GM19328 (cell line): ENCODE measurements around the gene PACS1.
"Not testable (repeated sequence)": the region's sequence is repeated elsewhere in the genome, so short reads cannot be mapped to it uniquely, and the experiment has no call there.

Source experiments
- ATAC-seq: cut with Tn5 transposase; IDR thresholded peaks from one replicate; pipeline ENCODE4 v1.9.1; 2021; ENCODE audit warnings: mild to moderate bottlenecking, moderate library complexity; ENCODE audit not compliant: unreplicated experiment

Gene PACS1

GRCh38 chr11:66266378-66267038, 196.4 kb downstream of the PACS1 start:
- ATAC-seq, result no peak

DNA sequence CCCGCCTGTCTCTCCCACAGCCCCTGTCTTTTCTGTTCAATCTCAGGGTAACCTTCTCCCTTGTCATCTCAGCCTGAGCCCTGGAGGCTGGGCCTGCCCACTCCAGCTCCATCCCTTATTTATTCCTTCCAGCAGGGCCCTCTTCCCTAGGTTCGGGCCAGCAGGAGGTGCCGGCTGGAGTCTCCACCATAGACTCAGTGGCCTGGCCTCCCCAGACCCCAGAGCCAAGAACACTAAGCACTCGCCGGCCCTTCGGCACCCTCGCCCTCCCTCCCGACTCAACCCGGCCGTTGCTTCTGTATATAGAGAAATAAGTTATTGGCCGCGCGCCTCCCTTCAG, 196.9 kb downstream of the PACS1 start:
- no peak for ATAC-seq

DNA sequence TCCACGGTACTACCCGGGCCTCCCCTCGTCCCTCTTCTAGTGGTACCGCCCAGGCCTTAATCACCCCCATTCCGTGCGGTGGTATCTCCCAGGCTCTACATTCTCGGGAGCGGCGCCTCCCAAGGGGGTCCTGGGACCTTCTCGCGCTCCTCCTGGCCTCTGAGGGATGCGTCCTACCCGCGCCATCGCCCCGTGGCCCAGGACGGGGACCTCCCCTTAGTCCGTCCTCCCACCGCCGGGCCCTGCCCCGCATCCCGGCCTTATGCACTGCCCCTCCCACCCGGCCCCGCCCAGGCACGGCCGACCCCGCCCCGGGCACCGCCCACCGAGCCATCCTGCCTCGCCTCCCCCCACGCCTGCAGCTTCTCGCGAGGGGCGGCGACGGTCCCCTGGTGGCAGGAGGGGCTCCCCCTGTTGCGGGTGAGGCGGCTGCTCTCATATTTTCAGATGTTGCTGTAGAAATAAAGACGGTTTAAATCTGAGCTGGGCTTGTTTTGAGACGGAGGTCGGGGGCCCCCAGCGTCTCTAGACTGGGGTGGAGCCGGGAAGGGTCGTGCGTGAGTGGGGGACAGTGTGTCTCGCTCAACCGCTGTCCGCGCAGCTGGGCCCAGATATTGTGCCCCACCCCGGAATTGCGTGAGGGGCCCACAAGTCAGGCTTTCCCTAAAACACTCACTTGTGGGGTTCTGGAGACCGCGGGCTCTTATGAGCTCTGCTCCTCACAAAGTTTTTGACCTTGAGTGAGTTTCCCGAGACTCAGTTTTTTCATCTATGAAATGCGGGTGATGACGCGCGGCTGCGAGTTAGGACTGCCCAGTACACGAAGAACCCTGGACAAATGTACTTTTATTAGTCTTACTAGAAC, 197.5 kb downstream of the PACS1 start:
- ATAC-seq, result peak; percentile 50

DNA sequence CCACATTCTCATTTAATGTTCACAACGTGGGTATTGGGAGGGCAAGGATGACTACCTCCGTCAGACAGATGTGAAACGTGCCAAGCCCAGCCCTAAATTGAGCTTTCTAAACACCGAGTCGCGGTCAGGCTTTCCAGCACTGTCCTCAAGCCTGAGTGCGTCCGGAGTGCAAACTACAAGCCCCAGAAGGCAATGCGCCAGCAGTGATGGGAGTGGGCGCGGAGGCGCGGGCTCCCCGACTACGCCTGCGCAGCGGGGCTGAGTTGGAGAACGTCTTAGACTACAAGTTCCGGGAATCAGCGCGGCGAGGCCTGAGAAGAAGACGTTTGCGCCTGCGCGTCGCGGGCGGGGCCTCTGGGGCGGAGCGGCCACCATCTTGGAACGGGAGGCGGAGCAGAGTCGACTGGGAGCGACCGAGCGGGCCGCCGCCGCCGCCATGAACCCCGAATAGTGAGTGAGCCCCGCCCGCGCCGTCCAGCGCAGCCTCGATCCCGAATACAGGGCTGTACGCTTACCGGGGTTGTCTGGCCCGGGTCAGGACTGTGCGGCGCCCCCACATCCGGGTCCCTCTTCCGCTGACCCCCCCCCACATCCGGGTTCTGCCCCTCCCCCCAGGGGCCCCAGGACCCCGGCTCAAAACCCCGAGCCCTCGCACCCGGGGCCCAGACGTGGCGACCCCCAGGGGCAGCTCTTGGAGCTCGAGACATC, 198.3 kb downstream of the PACS1 start, which contains the start of gene RAB1B:
TSS of gene RAB1B (plus strand) at position 396 of the 708 bp plus-strand sequence. CDS start at position 437, 41 bp downstream.
- peak; percentile 72 for ATAC-seq

DNA sequence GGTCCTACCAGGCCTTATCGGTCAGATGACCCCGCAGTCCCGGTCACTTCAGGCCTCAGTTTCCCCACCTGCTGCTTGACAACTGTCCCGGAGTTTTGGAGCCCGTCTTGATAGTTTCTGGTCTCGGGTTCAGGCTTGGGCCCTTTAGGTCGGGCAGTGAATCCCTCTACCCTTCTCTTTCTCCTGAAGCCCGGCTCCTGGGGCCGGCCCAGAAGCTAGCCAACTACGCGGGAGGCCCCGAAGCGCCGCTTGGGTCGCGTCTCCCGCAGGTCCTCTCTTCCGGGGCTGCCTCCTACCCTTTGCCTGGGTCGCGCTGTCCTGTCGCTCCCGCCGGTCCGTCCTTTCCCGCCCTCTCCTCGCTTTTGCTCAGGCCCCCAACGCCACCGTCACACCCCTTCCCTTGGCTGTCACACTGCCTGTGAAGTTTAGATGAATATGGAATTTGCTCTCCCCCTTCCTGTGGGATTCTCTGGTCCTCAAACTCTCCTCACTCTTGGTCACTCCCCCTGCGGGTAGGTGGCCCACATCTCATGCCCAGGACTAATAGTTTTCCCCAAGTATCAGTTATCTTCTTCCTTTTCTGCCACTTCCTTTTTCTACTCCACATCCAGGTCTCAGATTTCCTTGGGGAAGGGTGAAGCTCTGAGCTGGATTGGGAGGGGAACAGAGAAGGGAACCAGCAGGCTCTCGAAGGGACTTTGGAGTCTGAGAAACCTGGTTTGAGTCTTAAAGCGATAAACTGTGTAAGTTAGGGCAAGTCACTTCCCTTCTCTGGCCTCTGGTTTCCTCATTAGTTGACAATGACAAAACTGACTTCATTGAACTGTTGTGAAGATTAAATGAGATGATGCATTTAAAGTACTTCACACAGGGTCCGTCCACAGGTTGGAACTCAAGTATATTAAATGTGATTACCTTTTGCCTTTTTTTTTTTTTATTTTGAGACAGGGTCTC, 199.2 kb downstream of the PACS1 start:
- no peak for ATAC-seq

- no peak for ATAC-seq
These were observed 201.7 kb downstream of the PACS1 start for GRCh38 chr11:66271816-66272215.

DNA sequence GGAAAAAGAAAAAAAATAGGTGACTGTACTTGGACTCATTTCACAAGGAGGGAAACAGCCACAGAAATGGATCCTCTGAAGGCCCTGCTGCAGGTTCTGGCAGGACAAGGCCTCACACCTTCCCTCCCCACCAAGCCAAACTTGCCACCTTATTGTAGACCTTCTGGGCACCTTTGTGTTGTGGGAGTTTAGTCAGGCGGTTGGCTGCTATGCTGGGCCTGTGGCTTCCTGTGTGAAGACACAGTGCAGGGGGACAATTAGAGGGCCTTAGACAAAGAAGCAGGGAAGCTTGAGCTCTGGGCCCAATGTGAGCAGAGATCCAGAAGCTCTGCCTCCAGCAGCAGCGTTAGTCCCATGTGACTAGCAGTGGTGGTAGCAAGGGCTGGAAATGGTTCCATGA, 202.5 kb downstream of the PACS1 start:
- no peak for ATAC-seq

DNA sequence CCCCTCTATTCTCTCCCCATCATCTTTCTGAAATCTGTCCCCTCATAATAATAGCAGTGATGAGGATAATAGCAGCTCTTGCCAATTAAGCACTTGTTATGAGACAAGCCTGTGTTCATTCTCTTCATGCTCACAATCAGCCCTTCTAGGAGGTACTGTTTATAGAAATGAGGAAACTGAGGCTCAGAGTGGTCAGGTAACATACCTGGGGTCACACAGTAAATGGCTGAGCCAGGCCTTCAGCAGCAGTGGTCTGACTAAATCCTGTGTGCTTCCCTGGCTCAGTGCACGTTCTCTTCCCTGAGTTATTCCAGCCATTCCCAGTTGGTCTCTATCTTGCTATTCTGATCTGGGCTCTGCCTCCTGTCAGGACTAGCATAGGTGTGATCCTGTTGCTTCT, 204.1 kb downstream of the PACS1 start:
- no peak for ATAC-seq

GRCh38 chr11:66275396-66275795, 205.3 kb downstream of the PACS1 start:
- no peak for ATAC-seq

- ATAC-seq, result no peak
These were observed 206.0 kb downstream of the PACS1 start for GRCh38 chr11:66275984-66276612.

DNA sequence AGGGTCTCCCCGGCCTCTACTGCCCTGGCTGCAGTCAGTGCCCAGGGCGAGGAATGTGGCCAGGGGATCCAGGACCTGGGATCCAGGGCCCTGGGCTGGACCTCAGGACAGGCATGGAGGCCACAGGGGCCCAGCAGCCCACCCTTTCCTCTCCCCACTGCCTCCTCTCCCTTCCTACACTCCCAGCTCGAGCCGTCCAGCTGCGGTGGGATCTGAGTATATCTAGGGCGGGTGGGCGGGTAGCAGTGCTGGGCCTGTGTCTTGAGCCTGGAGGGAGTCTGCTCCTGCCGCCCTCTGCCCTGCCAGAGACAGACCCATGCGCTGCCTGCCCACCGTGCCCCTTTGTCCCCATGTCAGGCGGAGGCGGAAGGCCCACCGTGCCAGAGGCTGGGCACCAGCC, 206.5 kb downstream of the PACS1 start:
- not testable (repeated sequence) for ATAC-seq

DNA sequence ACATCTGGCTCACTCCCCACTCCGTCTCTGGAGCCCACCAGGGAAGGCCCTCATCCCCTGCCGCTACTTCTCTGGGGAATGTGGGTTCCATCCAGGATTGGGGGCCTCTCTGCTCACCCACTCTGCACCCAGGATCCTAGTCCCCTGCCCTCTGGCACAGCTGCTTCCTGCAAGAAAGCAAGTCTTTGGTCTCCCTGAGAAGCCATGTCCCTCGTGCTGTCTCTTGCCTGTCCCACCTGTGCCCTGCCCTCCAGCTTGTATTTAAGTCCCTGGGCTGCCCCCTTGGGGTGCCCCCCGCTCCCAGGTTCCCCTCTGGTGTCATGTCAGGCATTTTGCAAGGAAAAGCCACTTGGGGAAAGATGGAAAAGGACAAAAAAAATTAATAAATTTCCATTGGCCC, 207.0 kb downstream of the PACS1 start:
- not testable (repeated sequence) for ATAC-seq

- ATAC-seq, result no peak
These were observed 207.6 kb downstream of the PACS1 start, which contains the start of gene CNIH2 for GRCh38 chr11:66277471-66278362. Gene CNIH2, plus strand, starts transcription at chr11:66278175. Its CDS starts 282 bp downstream, at chr11:66278457.

GRCh38 chr11:66278363-66279091, 208.5 kb downstream of the PACS1 start:
- ATAC-seq, result no peak

DNA sequence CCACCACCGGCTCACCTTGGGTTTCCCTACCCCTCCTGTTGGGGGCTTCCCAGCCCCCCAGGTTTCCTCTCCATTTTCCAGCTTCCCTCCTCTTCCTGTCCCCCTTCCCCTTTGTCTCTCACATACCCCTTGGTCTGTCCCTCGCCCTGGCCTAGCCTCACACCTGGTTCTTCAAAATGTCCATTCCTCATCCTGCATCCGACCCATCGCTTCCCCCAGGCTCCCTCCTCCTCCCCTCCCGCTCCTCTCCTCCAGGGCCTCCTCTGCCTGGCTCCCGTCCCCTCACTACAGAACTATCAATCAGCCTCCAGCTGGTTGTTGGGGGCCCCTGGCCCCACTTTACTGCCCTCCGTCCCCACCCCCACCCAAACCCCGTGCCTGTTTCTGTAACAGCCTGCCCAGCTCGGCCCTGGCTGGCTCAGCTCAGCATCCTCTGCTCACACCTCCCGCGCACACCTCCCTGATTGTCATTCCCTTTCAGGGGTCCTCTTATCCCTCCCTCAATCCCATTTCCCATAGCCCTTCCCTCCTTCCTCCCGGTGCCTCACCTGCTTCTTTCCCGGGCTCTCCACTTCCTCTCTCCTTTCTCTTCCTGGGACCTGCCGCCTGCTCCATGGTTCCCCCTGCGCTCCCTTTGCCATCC, 209.1 kb downstream of the PACS1 start:
- ATAC-seq, result no peak

DNA sequence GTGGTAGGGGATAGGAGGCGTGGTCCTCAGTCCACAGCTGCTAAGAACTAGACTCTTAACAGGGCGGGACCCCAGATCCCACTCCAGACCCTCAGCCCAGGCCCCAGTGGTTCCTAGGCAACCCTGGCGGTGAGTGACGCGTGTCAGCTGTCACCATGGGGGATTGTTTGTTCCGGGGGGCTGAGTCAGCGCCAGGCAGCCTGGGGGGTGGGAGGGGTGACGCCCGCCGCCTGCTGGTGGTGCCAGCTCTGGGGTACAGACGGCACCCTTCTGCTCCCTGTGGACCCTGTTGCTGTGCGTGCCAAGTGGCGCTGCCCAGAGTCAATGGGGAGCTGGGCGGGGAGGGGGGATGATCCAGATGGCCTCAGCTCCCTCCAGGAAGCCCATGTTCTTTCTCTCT, 210.4 kb downstream of the PACS1 start:
- ATAC-seq, result no peak

- no peak for ATAC-seq
These were observed 210.9 kb downstream of the PACS1 start for GRCh38 chr11:66281001-66281400.
